Fibroblast of villous mesenchyme (primary cell): ENCODE results near the gene WDFY2. TPM values are rescaled to one million over a fixed set of nuclear protein-coding genes. Genes with fewer than 3 reads are reported as not detected.

Experiments used
- DNase-seq: peaks from one replicate; pipeline ENCODE4 v3.0.0-alpha.2; 2010; ENCODE audit warnings: low read depth
- H3K4me3 ChIP-seq: 2 replicates; pipeline ENCODE4 v1.5.1; 2011; ENCODE audit warnings: low read depth, mild to moderate bottlenecking, low read length
- total RNA-seq: library from RNA; depleted of rRNA; stranded (reverse); fragments of >200 nt; gene quantifications from 2 replicates; pipeline ENCODE4 v1.2.3, GENCODE V29; 2012
- TF ChIP-seq, protein P1 (sequence below): IDR thresholded peaks from 2 replicates; pipeline ENCODE4 v1.5.1; 2012; ENCODE audit warnings: low read depth, mild to moderate bottlenecking, low read length; ENCODE audit not compliant: insufficient read depth

WDFY2 gene
- total RNA-seq, 1 donor, result 6.0 TPM

DNA sequence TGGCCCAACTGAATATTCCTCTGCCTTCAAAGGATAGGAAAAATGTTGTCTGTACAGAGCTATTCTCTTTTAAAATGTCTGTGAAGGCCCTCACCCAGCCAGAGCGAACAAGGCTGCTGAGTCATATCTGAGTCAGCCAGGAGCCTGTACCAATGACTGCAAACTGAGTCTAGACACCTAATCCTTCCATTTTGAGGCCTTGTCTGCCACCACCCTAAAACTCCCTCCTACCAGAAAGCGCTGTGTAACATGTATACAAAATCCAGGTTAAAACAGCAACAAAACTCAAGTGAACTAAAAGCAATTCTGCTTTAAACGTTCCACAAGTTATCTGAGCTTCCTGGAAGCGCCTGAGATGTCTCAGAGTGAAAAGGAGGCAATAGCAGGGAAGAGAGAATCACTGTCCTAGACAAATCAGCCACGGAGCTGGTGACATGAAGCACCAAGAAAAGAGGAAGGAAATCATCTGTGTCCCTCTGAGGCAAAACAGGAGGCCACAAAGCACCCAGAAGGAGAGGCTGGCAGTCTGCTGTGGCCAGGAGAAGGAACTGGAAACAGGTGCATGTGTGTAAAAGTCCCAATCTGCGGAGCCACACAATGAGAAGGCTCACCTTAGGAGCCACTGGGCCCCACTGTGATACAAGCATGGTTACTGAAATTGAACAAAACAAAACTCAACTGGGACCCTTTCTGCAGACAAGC is 209.5 kb downstream of the WDFY2 start:
- H3K4me3 ChIP-seq, result no peak overlapping the region
- peak; percentile 83 for DNase-seq
- TF ChIP-seq, protein P1, sequence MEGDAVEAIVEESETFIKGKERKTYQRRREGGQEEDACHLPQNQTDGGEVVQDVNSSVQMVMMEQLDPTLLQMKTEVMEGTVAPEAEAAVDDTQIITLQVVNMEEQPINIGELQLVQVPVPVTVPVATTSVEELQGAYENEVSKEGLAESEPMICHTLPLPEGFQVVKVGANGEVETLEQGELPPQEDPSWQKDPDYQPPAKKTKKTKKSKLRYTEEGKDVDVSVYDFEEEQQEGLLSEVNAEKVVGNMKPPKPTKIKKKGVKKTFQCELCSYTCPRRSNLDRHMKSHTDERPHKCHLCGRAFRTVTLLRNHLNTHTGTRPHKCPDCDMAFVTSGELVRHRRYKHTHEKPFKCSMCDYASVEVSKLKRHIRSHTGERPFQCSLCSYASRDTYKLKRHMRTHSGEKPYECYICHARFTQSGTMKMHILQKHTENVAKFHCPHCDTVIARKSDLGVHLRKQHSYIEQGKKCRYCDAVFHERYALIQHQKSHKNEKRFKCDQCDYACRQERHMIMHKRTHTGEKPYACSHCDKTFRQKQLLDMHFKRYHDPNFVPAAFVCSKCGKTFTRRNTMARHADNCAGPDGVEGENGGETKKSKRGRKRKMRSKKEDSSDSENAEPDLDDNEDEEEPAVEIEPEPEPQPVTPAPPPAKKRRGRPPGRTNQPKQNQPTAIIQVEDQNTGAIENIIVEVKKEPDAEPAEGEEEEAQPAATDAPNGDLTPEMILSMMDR, result no peak

DNA sequence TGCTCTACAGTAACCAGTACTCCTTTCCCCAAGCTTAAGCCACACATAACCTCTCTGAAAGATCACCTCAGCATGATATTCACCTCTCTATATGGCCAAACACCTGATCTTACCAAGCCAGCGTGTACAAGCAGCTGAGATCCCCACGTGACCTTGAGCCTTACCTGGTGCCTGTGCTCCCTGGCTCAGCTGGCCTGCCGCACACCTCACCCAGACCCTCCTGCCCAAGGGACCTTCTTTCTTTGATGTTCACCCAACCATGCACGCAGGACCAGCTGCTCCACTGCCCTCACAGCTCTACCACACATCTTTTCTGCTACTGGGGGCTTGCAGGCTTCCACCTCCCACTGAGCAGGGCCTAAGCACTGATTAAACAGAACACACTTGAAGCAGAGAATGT is 210.7 kb downstream of the WDFY2 start:
- no peak overlapping the region for H3K4me3 ChIP-seq
- TF ChIP-seq, protein P1, result no peak
- DNase-seq, result no peak

DNA sequence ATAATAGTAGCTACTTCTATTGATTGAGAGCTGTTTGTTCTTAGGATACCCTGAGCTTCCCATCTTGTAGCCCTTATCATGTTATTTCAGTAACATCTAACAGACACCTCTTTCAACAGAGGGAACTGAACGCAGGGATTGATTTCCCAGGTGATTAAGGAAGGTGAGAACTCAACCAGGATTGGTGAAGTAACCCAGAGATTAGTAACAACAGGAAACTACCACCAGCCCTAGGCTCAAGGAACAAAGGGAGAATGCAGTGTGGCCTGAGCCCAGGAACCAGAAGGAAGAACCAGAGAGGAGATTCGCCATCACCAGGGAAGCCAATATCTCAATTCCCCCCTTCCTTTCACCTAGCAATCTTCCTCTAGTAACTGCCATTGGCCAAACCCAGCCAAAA is 211.2 kb downstream of the WDFY2 start:
- no peak for DNase-seq
- TF ChIP-seq, protein P1, result no peak

DNA sequence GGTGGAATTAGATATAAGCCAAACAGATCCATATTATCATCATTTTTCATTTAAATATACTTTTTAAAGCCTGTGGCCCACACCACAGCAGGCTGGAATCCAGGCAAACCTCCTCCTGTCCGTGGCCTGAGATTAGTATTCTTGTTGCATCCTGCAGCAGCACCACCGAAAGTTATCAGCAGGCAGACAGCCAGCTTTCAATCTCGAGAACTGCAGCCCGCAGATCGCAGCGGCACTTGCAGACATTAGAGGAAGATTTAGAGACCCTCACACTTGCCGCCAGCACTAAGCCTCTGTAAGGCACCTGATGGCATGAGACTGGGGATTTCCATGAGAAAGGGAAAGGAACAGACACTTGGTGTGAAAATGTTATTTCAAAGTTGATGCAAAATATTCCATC is 212.3 kb downstream of the WDFY2 start:
- no peak for DNase-seq
- TF ChIP-seq, protein P1, result no peak
- H3K4me3 ChIP-seq, result no peak overlapping the region

More for the DNA sequence above, 211.2 kb downstream of the WDFY2 start:
- no peak overlapping the region for H3K4me3 ChIP-seq

DNA sequence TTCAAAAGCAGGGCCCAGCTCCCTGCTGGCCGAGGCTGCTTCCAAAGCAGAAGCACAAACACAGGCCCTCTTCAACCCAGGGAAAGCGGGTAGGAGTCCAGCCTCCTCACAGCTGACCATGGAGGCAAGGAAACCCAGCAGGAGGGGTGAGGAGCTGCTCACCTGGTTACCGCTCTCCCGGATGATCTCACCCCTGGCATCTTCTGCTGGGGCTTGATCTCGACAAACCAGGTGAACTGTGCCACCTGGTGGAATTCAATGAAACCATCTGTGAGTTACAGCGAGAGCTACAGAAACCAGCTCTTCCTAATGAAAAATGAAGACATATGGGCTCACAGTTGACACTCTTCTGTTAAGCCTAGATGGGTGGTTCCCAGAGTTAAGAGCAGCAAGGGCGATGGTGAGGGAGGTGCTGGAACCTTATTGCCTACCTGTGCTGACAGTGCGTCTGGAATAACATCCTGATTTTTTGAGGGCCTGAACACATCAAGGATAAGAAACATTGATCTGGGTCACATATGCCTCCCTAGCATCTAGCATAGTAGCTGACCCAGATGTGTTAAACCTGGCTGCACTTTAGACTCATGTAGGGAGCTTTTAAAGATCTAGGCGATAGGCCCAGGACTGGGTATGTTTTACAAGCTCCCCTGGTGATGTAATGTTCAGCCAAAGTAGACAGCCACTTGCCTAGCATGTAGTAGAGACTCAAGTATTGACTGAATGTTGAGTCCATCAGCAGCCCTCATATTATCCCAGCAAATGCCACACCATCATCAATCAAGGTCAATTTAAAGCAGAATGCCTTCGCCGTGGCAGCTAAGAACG is 213.6 kb downstream of the WDFY2 start:
- DNase-seq, result peak; percentile 59
- H3K4me3 ChIP-seq, result no peak overlapping the region
- TF ChIP-seq, protein P1, result peak; percentile 47

DNA sequence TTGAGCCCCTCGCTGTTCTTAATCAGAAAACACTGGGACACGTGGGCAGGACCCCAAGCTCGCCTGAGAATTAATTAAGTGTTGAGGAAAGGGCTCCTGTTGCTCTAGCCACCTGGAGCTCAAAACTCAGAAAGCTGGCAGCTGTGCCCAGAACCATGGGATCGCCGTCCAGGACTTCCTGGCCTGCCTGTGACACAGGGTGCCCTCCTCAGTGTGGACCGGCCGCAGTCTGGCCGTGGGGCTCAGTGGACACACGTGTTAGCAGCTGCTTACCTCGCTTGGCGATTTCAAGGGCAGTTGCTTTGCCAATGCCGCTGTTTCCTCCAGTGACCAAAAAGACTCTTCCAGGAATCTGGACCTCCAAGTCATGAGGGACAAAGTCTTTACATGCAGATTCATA is 215.0 kb downstream of the WDFY2 start:
- TF ChIP-seq, protein P1, result no peak
- no peak for DNase-seq
- H3K4me3 ChIP-seq, result no peak overlapping the region

DNA sequence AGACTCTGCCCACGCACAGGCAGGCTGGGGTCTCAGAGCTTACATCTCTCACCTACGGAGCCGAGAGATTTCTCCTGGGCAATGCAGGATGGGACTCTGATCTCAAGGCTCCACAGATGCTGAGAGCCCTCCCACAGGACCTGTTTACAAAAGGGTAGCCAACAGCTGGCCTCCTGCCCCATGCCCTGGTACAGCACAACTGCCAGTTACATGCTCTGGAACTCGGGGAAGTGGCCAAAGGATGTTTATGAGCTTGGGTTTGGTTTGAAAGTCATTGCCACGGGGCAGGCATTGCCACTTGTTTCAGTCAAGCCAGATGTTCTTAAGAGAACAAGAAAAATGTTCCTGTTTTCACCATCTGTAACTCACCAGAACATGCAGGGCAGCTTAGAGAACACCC is 216.2 kb downstream of the WDFY2 start:
- TF ChIP-seq, protein P1, result no peak
- H3K4me3 ChIP-seq, result no peak overlapping the region
- no peak for DNase-seq
